ENCODE results near the gene MMP24OS.

Gene MMP24OS

GRCh38 chr20:35243986-35244385, 33.9 kb downstream of the MMP24OS start:
- no peak for DNase-seq

DNA sequence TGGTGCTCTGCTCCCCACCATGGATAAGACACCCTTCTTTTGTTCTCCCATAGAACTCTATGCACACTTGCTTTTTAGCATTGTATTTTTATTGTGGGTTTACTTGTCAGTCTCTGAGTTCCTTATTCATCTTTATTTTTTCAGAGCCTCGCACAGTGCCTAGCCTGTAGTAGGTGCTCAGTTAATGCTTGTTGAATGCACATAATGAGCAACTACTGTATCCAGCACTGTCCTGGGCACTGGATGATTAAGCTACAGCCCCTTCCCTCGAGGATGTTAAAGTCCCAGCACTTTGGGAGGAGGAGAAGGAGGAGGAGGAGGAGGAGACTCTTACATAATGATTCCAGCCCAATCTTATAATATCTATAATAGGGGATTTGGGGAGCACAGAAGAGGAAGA, 34.6 kb downstream of the MMP24OS start:
- DNase-seq = no peak

GRCh38 chr20:35240811-35241293, 37.1 kb downstream of the MMP24OS start:
- no peak for DNase-seq

DNA sequence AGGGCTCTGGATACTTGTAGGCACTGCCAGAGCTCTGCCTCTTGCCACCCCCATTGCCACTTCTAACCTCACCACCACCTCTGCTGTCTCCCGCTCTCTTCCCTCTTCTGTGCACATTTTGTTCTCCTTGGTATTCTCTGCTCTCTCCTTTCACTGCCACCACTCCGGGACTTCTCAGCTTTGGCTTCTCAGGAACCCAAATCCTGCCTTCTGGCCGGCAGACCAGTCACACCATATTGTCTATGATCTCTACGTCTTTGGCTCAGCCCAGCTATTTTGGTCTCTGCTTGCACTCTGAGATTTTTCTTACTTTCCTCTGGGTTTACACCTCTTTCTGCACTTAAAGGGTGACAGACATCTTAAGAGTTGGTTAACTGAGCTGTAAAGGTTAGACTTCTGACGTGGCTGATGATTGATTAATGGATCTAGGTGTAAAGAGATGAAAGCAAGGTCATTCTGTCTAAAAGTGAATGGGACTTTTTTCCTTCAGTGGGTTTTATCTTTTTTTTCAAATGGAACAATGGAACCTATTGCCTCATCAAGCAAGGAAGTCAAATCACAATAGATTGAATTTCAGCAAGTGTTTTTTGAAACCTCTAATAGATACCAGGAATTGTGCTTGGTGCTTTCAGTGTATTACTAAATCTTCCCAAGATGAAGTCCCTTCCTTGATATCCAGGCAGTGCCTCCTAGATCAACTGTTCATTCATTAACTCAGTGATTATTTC, 37.7 kb downstream of the MMP24OS start:
- no peak for DNase-seq

- no peak for DNase-seq
These were observed 39.2 kb downstream of the MMP24OS start for GRCh38 chr20:35238735-35239134.

GRCh38 chr20:35238170-35238569, 39.8 kb downstream of the MMP24OS start:
- DNase-seq = no peak

DNA sequence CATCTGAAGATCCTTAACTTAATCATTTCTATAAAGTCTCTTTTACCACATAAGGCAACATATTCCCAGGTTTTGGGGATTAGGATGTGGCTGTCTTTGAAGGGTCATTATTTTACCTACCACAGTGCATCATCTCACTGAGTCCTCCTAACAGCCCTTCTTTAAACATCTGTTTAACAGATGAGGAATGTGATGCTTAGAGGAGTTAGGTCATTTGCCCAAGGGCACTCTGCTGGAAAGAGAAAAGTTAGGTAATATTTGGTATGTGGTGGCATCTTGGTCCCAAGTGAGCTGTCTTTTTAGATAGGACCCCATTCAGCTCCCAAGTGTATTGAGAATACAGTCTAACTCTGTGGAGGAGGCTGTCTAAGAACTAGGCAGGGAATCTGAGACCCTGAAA, 40.4 kb downstream of the MMP24OS start:
- no peak for DNase-seq

DNA sequence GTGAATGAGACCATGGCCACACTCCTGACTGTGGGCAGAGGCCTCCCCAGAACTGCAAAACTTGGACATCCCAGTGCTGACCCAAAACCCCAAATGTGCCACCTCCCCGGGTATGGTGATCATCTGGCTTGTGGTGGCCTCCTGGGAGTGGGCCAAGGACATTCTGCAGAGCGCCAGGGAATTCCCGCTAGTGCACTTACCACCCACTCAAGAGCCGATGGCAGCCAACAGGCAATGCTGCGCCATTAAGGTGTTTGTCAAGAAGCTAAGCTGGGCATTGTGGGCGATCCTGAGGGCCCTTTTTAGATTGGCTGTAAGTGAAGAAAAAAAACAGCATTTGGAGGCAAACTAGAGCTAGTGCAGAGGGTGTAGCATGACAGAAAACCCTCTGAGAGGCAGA, 42.0 kb downstream of the MMP24OS start:
- DNase-seq = no peak

DNA sequence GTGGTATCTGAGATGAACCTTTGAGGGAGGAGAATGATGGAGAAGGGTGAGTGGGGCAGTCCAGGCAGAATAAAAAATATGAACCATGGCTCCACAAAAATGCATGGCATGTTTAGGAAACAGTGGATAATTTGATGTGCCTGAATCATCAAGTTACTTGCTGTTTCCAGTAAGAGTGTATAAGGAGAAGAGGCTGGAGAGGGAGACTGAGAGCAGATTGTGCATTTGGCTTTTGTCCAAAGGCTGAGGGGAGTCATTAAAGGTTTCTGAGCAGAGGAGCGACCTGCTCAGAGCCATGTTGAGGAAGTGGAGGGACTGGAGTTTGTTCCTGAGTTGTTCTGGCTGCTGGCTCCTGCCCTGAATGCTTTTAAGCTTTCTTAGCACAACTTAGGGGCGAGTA, 45.3 kb downstream of the MMP24OS start:
- DNase-seq = no peak

DNA sequence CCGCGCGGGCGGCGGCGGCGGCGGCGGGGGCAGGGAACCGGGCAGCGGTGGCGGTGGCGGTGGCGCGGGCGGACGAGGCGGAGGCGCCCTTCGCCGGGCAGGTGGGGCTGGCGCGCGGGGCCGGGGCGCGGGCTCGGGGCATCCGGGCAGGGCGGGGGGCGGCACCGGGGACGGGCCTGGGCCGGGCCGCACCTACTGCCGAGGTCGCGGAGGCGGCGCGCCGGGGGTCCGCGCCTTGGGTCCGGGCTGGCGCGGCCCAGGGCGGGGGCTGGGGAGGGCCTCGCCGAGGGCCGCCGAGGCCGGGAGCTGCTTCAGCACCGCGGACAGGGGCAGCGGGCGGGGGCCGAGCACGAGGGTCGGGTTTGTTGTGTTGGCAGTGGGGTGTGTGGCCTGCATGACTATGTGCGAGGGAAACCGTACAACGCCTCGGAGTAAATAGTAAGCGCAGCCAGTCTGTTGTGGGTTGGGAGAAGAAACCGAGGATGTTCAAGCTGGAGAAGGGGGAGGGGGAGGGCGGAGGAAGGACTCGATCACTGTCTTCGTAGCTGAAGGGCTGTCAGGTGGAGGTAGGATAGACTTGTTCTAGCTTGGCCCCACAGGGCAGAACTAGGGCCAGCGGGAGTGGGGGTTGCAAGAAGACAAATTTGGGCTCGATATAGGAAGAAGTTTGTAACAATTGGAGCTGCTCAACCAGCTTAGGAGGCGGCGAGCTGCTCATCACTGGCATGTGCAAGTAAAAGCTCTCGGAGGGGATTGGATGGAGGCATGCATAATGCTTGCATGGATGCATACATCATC, 50.8 kb downstream of the MMP24OS start:
- peak; percentile 47 to 49 for DNase-seq

All from activated CD4-positive, alpha-beta T cell treated with anti-CD3 and anti-CD28 coated beads, Interleukin-2, amount 50 U/mL, for 48 hours (primary cell).